GM12878 (cell line): ENCODE results near the gene FRMD8. TPM values are rescaled to one million over a fixed set of nuclear protein-coding genes. Genes with fewer than 3 reads are reported as not detected.

Source experiments
- BMI1 ChIP-seq: fragments of 450-650 bp; IDR thresholded peaks from 2 replicates; pipeline ENCODE4 v1.6.1; 2016; ENCODE audit warnings: mild to moderate bottlenecking, moderate library complexity, borderline replicate concordance
- BRCA1 ChIP-seq: IDR thresholded peaks from 2 replicates; pipeline ENCODE4 v1.6.1; 2011; ENCODE audit warnings: low read depth, low read length, improper control_type of control experiment
- CREB1 ChIP-seq: IDR thresholded peaks from 2 replicates; pipeline ENCODE4 v1.6.1; 2012; ENCODE audit warnings: low read depth, mild to moderate bottlenecking, inconsistent platforms
- ELK1 ChIP-seq: IDR thresholded peaks from 2 replicates; pipeline ENCODE4 v1.6.1; 2012; ENCODE audit warnings: low read depth, low read length, improper control_type of control experiment
- GATAD2B ChIP-seq: fragments of 450-650 bp; conservative IDR thresholded peaks from 2 replicates; pipeline ENCODE4 v1.6.1; 2017; ENCODE audit warnings: low read depth, mild to moderate bottlenecking, moderate library complexity
- HSF1 ChIP-seq: fragments of 150-350 bp; IDR thresholded peaks from 2 replicates; pipeline ENCODE4 v1.6.1; 2014; ENCODE audit warnings: mild to moderate bottlenecking, low read depth, low read length
- IRF5 ChIP-seq: fragments of 450-650 bp; IDR thresholded peaks from 2 replicates; pipeline ENCODE4 v1.6.1; 2017; ENCODE audit warnings: borderline replicate concordance
- MLLT1 ChIP-seq: fragments of 450-650 bp; IDR thresholded peaks from 2 replicates; pipeline ENCODE4 v1.6.1; 2016; ENCODE audit warnings: mild to moderate bottlenecking
- MTA3 ChIP-seq: IDR thresholded peaks from 2 replicates; pipeline ENCODE4 v1.6.1; 2012; ENCODE audit warnings: low read length, inconsistent platforms, borderline replicate concordance
- MYC ChIP-seq: IDR thresholded peaks from 2 replicates; pipeline ENCODE4 v1.6.1; 2011; ENCODE audit warnings: mild to moderate bottlenecking, low read length, moderate library complexity, inconsistent platforms; ENCODE audit not compliant: insufficient read depth, insufficient replicate concordance, insufficient read length, severe bottlenecking
- PAX8 ChIP-seq: fragments of 450-650 bp; IDR thresholded peaks from 2 replicates; pipeline ENCODE4 v1.6.1; 2017; ENCODE audit warnings: mild to moderate bottlenecking, moderate library complexity
- PKNOX1 ChIP-seq: fragments of 450-650 bp; IDR thresholded peaks from 2 replicates; pipeline ENCODE4 v1.6.1; 2016; ENCODE audit warnings: mild to moderate bottlenecking
- POU2F2 ChIP-seq: IDR thresholded peaks from 3 replicates; pipeline ENCODE4 v1.6.1; 2011; ENCODE audit warnings: low read depth, mild to moderate bottlenecking, low read length, borderline replicate concordance
- SMC3 ChIP-seq: IDR thresholded peaks from 2 replicates; pipeline ENCODE4 v1.6.1; 2011; ENCODE audit warnings: low read length, improper control_type of control experiment, borderline replicate concordance
- SPI1 ChIP-seq: IDR thresholded peaks from 2 replicates; pipeline ENCODE4 v1.6.1; 2011; ENCODE audit warnings: low read depth, mild to moderate bottlenecking, low read length, moderate library complexity, borderline replicate concordance; ENCODE audit not compliant: insufficient read depth
- SREBF1 ChIP-seq: IDR thresholded peaks from 2 replicates; pipeline ENCODE4 v1.6.1; 2012; ENCODE audit warnings: mild to moderate bottlenecking, low read length
- ZNF384 ChIP-seq: IDR thresholded peaks from 2 replicates; pipeline ENCODE4 v1.6.1; 2012; ENCODE audit warnings: low read depth, mild to moderate bottlenecking, low read length, improper control_type of control experiment, borderline replicate concordance
- ZNF687 ChIP-seq: fragments of 450-650 bp; IDR thresholded peaks from 2 replicates; pipeline ENCODE4 v1.6.1; 2017; ENCODE audit warnings: mild to moderate bottlenecking, moderate library complexity
- polyA plus RNA-seq, 11 experiments: library from polyadenylated mRNA; depleted of rRNA in 4 of 11; unstranded in 6 of 11; stranded (reverse) in 5 of 11; fragments of >200 nt; fragmentation: Nextera tagmentation in 4 of 11; fragmentation: Illumina TruSeq in 1 of 11; extraction: Ambion mirVana in 4 of 11; extraction: Trizol in 1 of 11; gene quantifications; 1 replicate in 1 of 11; 2 replicates in 10 of 11; pipeline versions ENCODE4 v1.2.1 to v1.2.3, GENCODE V29; 2011 to 2016; ENCODE audit warnings: inconsistent platforms in 2 of 11, missing spikeins in 2 of 11, low read depth in 1 of 11
- total RNA-seq, 4 experiments: library from RNA; depleted of rRNA in 3 of 4; stranded (reverse); fragments of >200 nt in 3 of 4; fragmentation: Illumina TruSeq in 1 of 4; extraction: Trizol in 1 of 4; gene quantifications; 2 replicates each; pipeline versions ENCODE4 v1.2.1 to v1.2.3, GENCODE V29; 2013 to 2021

Gene FRMD8
- total and polyA plus RNA-seq, 10 of the 15 experiments (the other 5 are each of a cell fraction or from before 2014, with no cell fraction given) = 8.3 to 69.4 (median 28.0) TPM

GRCh38 chr11:65440831-65441499, 54.5 kb downstream of the FRMD8 start (continued):
- peak; percentile 51 for TF ChIP-seq CREB1
- TF ChIP-seq ELK1 = peak; percentile 19; the same call in 1 of the 2 replicates
- 0 out of 2 replicates have a peak, but pooled peaks have one; percentile 2 for TF ChIP-seq SMC3
- TF ChIP-seq PAX8 = 0 out of 2 replicates have a peak, but pooled peaks have one; percentile 61
- peak; percentile 14; the same call in 1 of the 2 replicates for TF ChIP-seq ZNF687
- TF ChIP-seq IRF5 = peak; percentile 43; the same call in 1 of the 2 replicates
- TF ChIP-seq MYC = no peak
- no peak; the same call in 1 of the 2 replicates for TF ChIP-seq ZNF384
- TF ChIP-seq SPI1 = peak; percentile 97
- no peak for TF ChIP-seq BRCA1
- peak; percentile 85 for TF ChIP-seq GATAD2B
- TF ChIP-seq SREBF1 = no peak
- no peak for TF ChIP-seq PKNOX1
- TF ChIP-seq HSF1 = no peak
- TF ChIP-seq BMI1 = no peak
- TF ChIP-seq MTA3 = peak; percentile 90
- TF ChIP-seq POU2F2 = peak; percentile 71; the same call in 1 of the 3 replicates
- TF ChIP-seq MLLT1 = peak; percentile 92
